ENCODE results near the gene FAT1. TPM values are rescaled to one million over a fixed set of nuclear protein-coding genes. Genes with fewer than 3 reads are reported as not detected.

FAT1 gene
- total and polyA plus RNA-seq, 12 donors = 20.4 to 131 (median 75.5) TPM

DNA sequence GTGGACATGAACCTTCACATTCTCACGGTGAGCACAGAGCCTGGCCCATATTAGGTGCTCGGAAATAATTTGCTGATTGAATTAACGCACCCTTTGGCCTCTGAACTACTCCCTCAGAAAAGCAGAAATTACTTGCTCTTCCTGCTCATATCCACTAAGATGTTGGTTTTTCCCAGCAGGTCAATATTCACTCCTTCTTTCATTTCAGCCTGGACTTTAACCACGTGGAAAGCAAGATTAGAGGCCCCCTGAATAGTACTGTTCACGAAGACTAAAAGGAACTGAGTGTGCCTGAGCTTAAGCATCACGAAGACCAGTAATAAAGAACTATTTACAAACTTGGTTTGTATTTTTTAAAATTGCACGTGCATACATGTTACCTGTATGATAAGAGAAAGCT, 178.2 kb downstream of the FAT1 start:
- Histone ChIP-seq H3K4me1 (no peaks in the 10 kb centered on the region), H3K27me3 (peaks cover 0 to 30% (median 10%) of the 10 kb centered on the region in 7 donors), H3K4me3 (no peak overlapping the region), H3K36me3 (no peaks in the 10 kb centered on the region), H3K9me3 (peaks cover 0 to 21% (median 0%) of the 10 kb centered on the region in 11 donors), H3K27ac (no peak overlapping the region)
- intact Hi-C loops (cut with DNase I) = no loop called here
- ATAC-seq (no peak), DNase-seq (no peak)
- no peak for TF ChIP-seq CTCF (IDR thresholded peaks at IDR 0.05)
- 74 to 81% methylated on average over 7 of the region's 7 CpGs for WGBS, 2 donors

- peaks cover 0 to 10% (median 0%) of the 10 kb centered on the region in 7 donors for H3K27me3 ChIP-seq
- H3K36me3 ChIP-seq = no peaks in the 10 kb centered on the region
- no peaks in the 10 kb centered on the region for H3K4me1 ChIP-seq
- ATAC-seq (no peak), DNase-seq (no peak)
- 83 to 92% methylated on average over 2 of the region's 2 CpGs for WGBS, 2 donors
- no peak overlapping the region for H3K4me3 ChIP-seq
- no peak overlapping the region for H3K27ac ChIP-seq
- no peak for TF ChIP-seq CTCF (IDR thresholded peaks at IDR 0.05)
- peaks cover 0 to 31% (median 0%) of the 10 kb centered on the region in 11 donors for H3K9me3 ChIP-seq
- intact Hi-C loops (cut with DNase I) = no loop called here
These were observed 180.4 kb downstream of the FAT1 start for GRCh38 chr4:186543206-186543605.

DNA sequence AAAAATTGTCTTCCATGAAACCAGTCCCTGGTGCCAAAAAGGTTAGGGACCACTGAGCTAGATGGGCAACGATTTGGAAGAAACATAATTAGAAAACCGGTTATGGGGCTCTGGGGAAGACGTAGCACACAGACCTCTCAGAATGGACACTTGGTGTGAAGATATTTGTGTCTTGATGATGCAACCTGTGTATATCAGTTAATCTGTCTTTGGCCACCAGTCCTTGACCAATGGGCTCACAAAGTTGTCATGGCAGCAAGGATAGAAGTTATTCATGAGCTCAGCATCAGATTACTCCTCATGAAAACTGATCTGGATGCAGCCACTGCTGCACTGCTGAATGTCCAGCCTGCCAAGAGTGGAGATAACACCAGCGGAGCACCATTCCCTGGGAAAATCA, 181.9 kb downstream of the FAT1 start:
- H3K4me3 ChIP-seq = no peak overlapping the region
- ATAC-seq (no peak), DNase-seq (no peak)
- no peaks in the 10 kb centered on the region for H3K4me1 ChIP-seq
- no peaks in the 10 kb centered on the region for H3K36me3 ChIP-seq
- H3K27ac ChIP-seq = no peak overlapping the region
- H3K9me3 ChIP-seq = peaks cover 0 to 31% (median 0%) of the 10 kb centered on the region in 11 donors
- WGBS, 2 donors = 73 to 76% methylated on average over 4 of the region's 4 CpGs
- no peak for TF ChIP-seq CTCF (IDR thresholded peaks at IDR 0.05)
- peaks cover 0 to 3% (median 0%) of the 10 kb centered on the region in 7 donors for H3K27me3 ChIP-seq
- intact Hi-C loops (cut with DNase I) = no loop called here

GRCh38 chr4:186537843-186538521, 185.7 kb downstream of the FAT1 start:
- Histone ChIP-seq H3K27me3 (peaks cover 0 to 3% (median 0%) of the 10 kb centered on the region in 7 donors), H3K27ac (no peak overlapping the region), H3K4me3 (no peak overlapping the region), H3K4me1 (no peaks in the 10 kb centered on the region), H3K36me3 (no peaks in the 10 kb centered on the region), H3K9me3 (peaks cover 0 to 15% (median 0%) of the 10 kb centered on the region in 11 donors)
- no peak for DNase-seq
- no peak for TF ChIP-seq CTCF (IDR thresholded peaks at IDR 0.05)
- WGBS, 2 donors = 75 to 78% methylated on average over 19 of the region's 19 CpGs
- no peak for ATAC-seq
- intact Hi-C loops (cut with DNase I) = no loop called here

Other genes with a start within 250 kb of the FAT1 start
- gene MTNR1A, start 168.3 kb downstream of the FAT1 start, total RNA-seq = not detected
- gene MTNR1A, start 168.3 kb downstream of the FAT1 start, polyA plus RNA-seq = not detected